ENCODE data around the gene IFT122. TPM values are rescaled to one million over a fixed set of nuclear protein-coding genes. Genes with fewer than 3 reads are reported as not detected.
A peak's percentile ranks its signal among the peaks of the same experiment; 100 is the strongest.

IFT122 gene
- total RNA-seq, 5 donors from 2014 or later (not counting 1 experiment from before 2014, with no cell fraction given) = 15.0 to 23.9 (median 18.1) TPM

- peaks cover 0 to 29% of the 10 kb centered on the region in 2 experiments for H3K27me3 ChIP-seq (replicated peaks in 1 of 2; ENCODE audit: control insufficient read depth in 2 of 2, extremely low read depth in 1 of 2, insufficient read depth in 2 of 2, low read length in 1 of 2)
- CTCF ChIA-PET = no interaction called here
- DNase-seq (no peak), ATAC-seq (replicated peaks in 1 of 4) (no peak)
- H3K27me3 Mint-ChIP-seq = peaks cover 0 to 2% of the 10 kb centered on the region in 2 donors
- no peaks in the 10 kb centered on the region for H3K36me3 ChIP-seq (ENCODE audit: control insufficient read depth in 2 of 2, extremely low read depth in 1 of 2, insufficient read depth in 1 of 2, low read length in 1 of 2)
- peaks cover 4 to 32% (median 22%) of the 10 kb centered on the region in 3 donors for H3K4me1 Mint-ChIP-seq
- no peaks in the 10 kb centered on the region for H3K9me3 Mint-ChIP-seq
- H3K4me3 ChIP-seq (ENCODE audit: control insufficient read depth in 1 of 2, extremely low read depth in 1 of 2, low read length in 1 of 2) = no peak overlapping the region
- no peaks in the 10 kb centered on the region for H3K9me3 ChIP-seq
- 88% methylated on average over 9 of the region's 18 CpGs for WGBS (ENCODE audit: insufficient coverage)
- H3K27ac Mint-ChIP-seq = no peak overlapping the region
- peaks cover 0 to 34% of the 10 kb centered on the region in 2 experiments for H3K4me1 ChIP-seq (ENCODE audit: control insufficient read depth in 1 of 2, extremely low read depth in 1 of 2, insufficient read depth in 2 of 2, low read length in 2 of 2)
- no peak overlapping the region for H3K27ac ChIP-seq (ENCODE audit: low read length)
- peaks cover 4% of the 10 kb centered on the region for H3K36me3 Mint-ChIP-seq
- POLR2A ChIA-PET = no interaction called here
- no peak overlapping the region for H3K4me3 Mint-ChIP-seq
Observed at GRCh38 chr3:129555616-129556357, 115.8 kb downstream of the IFT122 start.

- Histone ChIP-seq H3K36me3 (ENCODE audit: control insufficient read depth in 2 of 2, extremely low read depth in 1 of 2, insufficient read depth in 1 of 2, low read length in 1 of 2) (no peaks in the 10 kb centered on the region), H3K9me3 (no peaks in the 10 kb centered on the region), H3K4me3 (ENCODE audit: control insufficient read depth in 1 of 2, extremely low read depth in 1 of 2, low read length in 1 of 2) (no peak overlapping the region), H3K27ac (ENCODE audit: low read length) (no peak overlapping the region), H3K27me3 (replicated peaks in 1 of 2; ENCODE audit: control insufficient read depth in 2 of 2, extremely low read depth in 1 of 2, insufficient read depth in 2 of 2, low read length in 1 of 2) (peaks cover 0 to 29% of the 10 kb centered on the region in 2 experiments), H3K4me1 (ENCODE audit: control insufficient read depth in 1 of 2, extremely low read depth in 1 of 2, insufficient read depth in 2 of 2, low read length in 2 of 2) (peaks cover 0 to 34% of the 10 kb centered on the region in 2 experiments)
- CTCF ChIA-PET = no interaction called here
- WGBS (ENCODE audit: insufficient coverage) = 93% methylated on average over 6 of the region's 15 CpGs
- Mint-ChIP-seq H3K9me3 (no peaks in the 10 kb centered on the region), H3K4me1 (peaks cover 6 to 33% (median 22%) of the 10 kb centered on the region in 3 donors), H3K4me3 (no peak overlapping the region), H3K27me3 (peaks cover 0 to 2% of the 10 kb centered on the region in 2 donors), H3K27ac (no peak overlapping the region), H3K36me3 (peaks cover 4% of the 10 kb centered on the region)
- ATAC-seq (replicated peaks in 1 of 4) = no peak
- POLR2A ChIA-PET = no interaction called here
- DNase-seq = no peak
Observed at GRCh38 chr3:129556358-129556695, 116.3 kb downstream of the IFT122 start.

GRCh38 chr3:129556890-129557547 is 117.0 kb downstream of the IFT122 start:
- 94% methylated on average over 20 of the region's 31 CpGs for WGBS (ENCODE audit: insufficient coverage)
- H3K4me3 ChIP-seq (ENCODE audit: control insufficient read depth in 1 of 2, extremely low read depth in 1 of 2, low read length in 1 of 2) = no peak overlapping the region
- ChIA-PET CTCF (no interaction called here), POLR2A (no interaction called here)
- Mint-ChIP-seq H3K27ac (no peak overlapping the region), H3K4me1 (peaks cover 6 to 33% (median 22%) of the 10 kb centered on the region in 3 donors), H3K27me3 (peaks cover 0 to 2% of the 10 kb centered on the region in 2 donors), H3K4me3 (no peak overlapping the region), H3K9me3 (no peaks in the 10 kb centered on the region), H3K36me3 (peaks cover 4% of the 10 kb centered on the region)
- no peaks in the 10 kb centered on the region for H3K36me3 ChIP-seq (ENCODE audit: control insufficient read depth in 2 of 2, extremely low read depth in 1 of 2, insufficient read depth in 1 of 2, low read length in 1 of 2)
- no peak for DNase-seq
- peaks cover 0 to 29% of the 10 kb centered on the region in 2 experiments for H3K27me3 ChIP-seq (replicated peaks in 1 of 2; ENCODE audit: control insufficient read depth in 2 of 2, extremely low read depth in 1 of 2, insufficient read depth in 2 of 2, low read length in 1 of 2)
- ATAC-seq (replicated peaks in 1 of 4) = no peak
- no peak overlapping the region for H3K27ac ChIP-seq (ENCODE audit: low read length)
- peaks cover 0 to 34% of the 10 kb centered on the region in 2 experiments for H3K4me1 ChIP-seq (ENCODE audit: control insufficient read depth in 1 of 2, extremely low read depth in 1 of 2, insufficient read depth in 2 of 2, low read length in 2 of 2)
- no peaks in the 10 kb centered on the region for H3K9me3 ChIP-seq

- no peak overlapping the region for H3K4me3 Mint-ChIP-seq
Observed at GRCh38 chr3:129557548-129557894, 117.5 kb downstream of the IFT122 start.

GRCh38 chr3:129558081-129558771 is 118.2 kb downstream of the IFT122 start:
- CTCF ChIA-PET = interaction anchor here in 1 of 2 donors (0.9 kb wide), 1 partner anchor 38 kb away, joined by 3 read pairs; no protein-coding TSS in a partner anchor
- Histone ChIP-seq H3K9me3 (no peaks in the 10 kb centered on the region), H3K27ac (ENCODE audit: low read length) (no peak overlapping the region), H3K36me3 (ENCODE audit: control insufficient read depth in 2 of 2, extremely low read depth in 1 of 2, insufficient read depth in 1 of 2, low read length in 1 of 2) (peaks cover 0 to 3% of the 10 kb centered on the region in 2 donors), H3K4me1 (ENCODE audit: control insufficient read depth in 1 of 2, extremely low read depth in 1 of 2, insufficient read depth in 2 of 2, low read length in 2 of 2) (peaks cover 0 to 34% of the 10 kb centered on the region in 2 experiments), H3K4me3 (ENCODE audit: control insufficient read depth in 1 of 2, extremely low read depth in 1 of 2, low read length in 1 of 2) (no peak overlapping the region), H3K27me3 (replicated peaks in 1 of 2; ENCODE audit: control insufficient read depth in 2 of 2, extremely low read depth in 1 of 2, insufficient read depth in 2 of 2, low read length in 1 of 2) (peaks cover 0 to 21% of the 10 kb centered on the region in 2 experiments)
- Mint-ChIP-seq H3K4me3 (no peak overlapping the region), H3K4me1 (peaks cover 6 to 30% (median 22%) of the 10 kb centered on the region in 3 donors), H3K27me3 (peaks cover 0 to 2% of the 10 kb centered on the region in 2 donors), H3K36me3 (peaks cover 4% of the 10 kb centered on the region), H3K27ac (peak overlapping the region; percentile 17 to 73), H3K9me3 (no peaks in the 10 kb centered on the region)
- DNase-seq (peak in 4 of 35 experiments; percentile 11 to 29 (median 22)), ATAC-seq (replicated peaks in 1 of 4) (peak in 2 of 4 experiments; percentile 36 to 48)
- POLR2A ChIA-PET = no interaction called here
- WGBS (ENCODE audit: insufficient coverage) = 58% methylated on average over 14 of the region's 15 CpGs

More at GRCh38 chr3:129557548-129557894, 117.5 kb downstream of the IFT122 start:
- H3K4me1 Mint-ChIP-seq = peaks cover 6 to 33% (median 22%) of the 10 kb centered on the region in 3 donors
- DNase-seq = no peak
- H3K9me3 Mint-ChIP-seq = no peaks in the 10 kb centered on the region
- H3K27me3 Mint-ChIP-seq = peaks cover 0 to 2% of the 10 kb centered on the region in 2 donors
- ATAC-seq (replicated peaks in 1 of 4) = no peak
- Histone ChIP-seq H3K4me1 (ENCODE audit: control insufficient read depth in 1 of 2, extremely low read depth in 1 of 2, insufficient read depth in 2 of 2, low read length in 2 of 2) (peaks cover 0 to 34% of the 10 kb centered on the region in 2 experiments), H3K4me3 (ENCODE audit: control insufficient read depth in 1 of 2, extremely low read depth in 1 of 2, low read length in 1 of 2) (no peak overlapping the region), H3K27ac (ENCODE audit: low read length) (no peak overlapping the region), H3K36me3 (ENCODE audit: control insufficient read depth in 2 of 2, extremely low read depth in 1 of 2, insufficient read depth in 1 of 2, low read length in 1 of 2) (no peaks in the 10 kb centered on the region), H3K27me3 (replicated peaks in 1 of 2; ENCODE audit: control insufficient read depth in 2 of 2, extremely low read depth in 1 of 2, insufficient read depth in 2 of 2, low read length in 1 of 2) (peaks cover 0 to 28% of the 10 kb centered on the region in 2 experiments), H3K9me3 (no peaks in the 10 kb centered on the region)
- WGBS (ENCODE audit: insufficient coverage) = 91% methylated on average over 11 of the region's 11 CpGs
- peaks cover 4% of the 10 kb centered on the region for H3K36me3 Mint-ChIP-seq
- CTCF ChIA-PET = interaction anchor here in 1 of 2 donors (0.9 kb wide), 1 partner anchor 39 kb away, joined by 3 read pairs; no protein-coding TSS in a partner anchor
- POLR2A ChIA-PET = no interaction called here
- no peak overlapping the region for H3K27ac Mint-ChIP-seq

Data from T-cell (primary cell).